HG03135 (cell line): ENCODE results near the gene LRPPRC.
"Not testable (repeated sequence)": the region's sequence is repeated elsewhere in the genome, so short reads cannot be mapped to it uniquely, and the experiment has no call there.

Experiments
- ATAC-seq: cut with Tn5 transposase; IDR thresholded peaks from one replicate; pipeline ENCODE4 v1.9.1; 2021; ENCODE audit warnings: mild to moderate bottlenecking, moderate library complexity; ENCODE audit not compliant: unreplicated experiment

Gene LRPPRC

DNA sequence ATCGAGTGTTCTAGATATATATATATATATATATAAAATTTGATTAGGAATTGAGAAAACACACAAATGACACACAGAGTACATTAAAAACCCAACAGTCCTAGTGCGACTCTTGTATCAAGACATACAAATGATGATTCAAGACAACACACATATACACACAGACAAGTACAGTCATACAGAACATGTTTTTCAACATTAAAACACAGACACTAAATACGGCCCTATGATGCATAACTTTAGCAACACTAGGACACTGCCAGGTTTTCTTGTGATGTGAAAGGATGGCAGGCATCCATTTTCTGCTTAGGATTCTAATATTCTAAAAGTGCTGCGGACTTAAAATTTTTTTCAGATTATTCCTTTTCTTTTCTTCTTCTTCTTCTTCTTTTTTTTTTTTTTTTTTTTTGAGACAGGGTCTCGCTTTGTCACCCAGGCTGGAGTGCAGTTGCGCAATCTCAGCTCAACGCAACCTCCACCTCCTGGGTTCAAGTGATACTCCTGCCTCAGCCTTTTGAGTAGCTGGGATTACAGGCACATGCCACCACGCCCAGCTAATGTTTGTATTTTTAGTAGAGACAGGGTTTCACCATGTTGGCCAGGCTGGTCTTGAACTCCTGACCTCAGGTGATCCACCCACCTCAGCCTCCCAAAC is 84.5 kb downstream of the LRPPRC start:
- not testable (repeated sequence) for ATAC-seq

DNA sequence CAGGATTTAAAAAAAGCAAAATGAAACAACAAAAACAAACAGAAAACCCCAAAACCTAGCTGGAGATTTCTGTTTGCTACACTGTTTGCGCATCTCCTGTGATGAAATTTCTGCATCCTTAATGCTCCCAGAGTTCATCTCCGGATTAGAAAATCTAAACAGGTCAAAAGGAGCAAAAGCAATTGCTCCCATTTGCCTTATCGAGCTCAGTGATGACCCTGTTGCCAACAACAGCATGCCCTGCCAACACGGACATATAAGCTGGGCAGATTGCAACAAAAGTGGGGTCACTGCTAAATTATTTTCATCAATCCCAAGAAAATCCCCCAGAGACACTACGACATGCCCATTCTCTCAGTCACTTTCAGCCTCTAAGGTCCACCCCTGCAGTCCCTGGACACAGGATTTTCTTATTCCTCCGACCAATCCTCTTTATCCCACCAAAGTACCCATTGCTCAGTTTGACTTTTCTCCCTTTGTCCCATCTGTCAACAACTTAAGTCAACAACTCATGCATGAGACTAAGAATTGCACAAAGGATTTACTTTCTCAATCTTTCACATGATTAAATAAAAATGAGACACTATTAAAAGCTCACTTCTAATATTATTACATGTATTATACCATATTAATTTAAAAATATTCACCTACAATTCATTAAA is 89.2 kb downstream of the LRPPRC start:
- ATAC-seq, result no peak

DNA sequence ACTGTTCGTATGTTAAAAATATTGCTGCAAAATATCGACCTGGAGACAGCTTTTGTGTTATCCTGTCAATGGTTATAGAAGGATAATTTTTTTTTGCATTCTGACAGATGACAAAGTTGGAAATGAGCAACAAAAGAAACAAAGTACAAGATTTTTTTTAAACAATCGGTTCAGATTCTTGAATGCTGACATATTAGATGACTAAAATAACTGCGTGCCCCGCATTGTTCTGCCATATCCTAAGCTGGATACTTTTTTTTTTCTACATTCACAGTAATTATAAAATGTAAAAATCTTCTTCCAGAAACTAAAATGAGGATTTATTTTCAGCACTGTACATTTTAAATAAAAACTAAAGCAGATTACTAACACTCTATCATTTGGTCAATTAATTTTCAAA is 89.9 kb downstream of the LRPPRC start:
- no peak for ATAC-seq

DNA sequence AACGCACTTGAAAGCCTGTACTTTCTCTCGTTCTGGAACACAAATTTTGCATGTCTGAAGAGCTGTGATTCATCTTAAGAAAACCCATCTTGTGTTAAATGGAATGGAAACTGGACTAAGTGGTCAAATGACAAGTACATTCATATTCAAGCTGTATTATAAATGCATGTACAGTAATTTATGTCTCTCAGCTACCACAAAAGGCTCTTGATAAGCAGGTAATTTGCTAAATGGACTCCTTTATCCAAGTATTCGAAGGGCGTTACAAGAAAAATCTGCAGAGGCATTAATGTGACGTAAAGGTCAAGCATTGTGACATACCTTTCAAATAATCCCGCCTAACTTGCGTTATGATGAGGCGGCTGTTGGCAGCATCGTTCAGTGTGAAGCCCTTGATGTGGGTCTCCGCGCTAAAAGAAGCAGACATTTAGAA is 90.4 kb downstream of the LRPPRC start:
- ATAC-seq, result no peak

DNA sequence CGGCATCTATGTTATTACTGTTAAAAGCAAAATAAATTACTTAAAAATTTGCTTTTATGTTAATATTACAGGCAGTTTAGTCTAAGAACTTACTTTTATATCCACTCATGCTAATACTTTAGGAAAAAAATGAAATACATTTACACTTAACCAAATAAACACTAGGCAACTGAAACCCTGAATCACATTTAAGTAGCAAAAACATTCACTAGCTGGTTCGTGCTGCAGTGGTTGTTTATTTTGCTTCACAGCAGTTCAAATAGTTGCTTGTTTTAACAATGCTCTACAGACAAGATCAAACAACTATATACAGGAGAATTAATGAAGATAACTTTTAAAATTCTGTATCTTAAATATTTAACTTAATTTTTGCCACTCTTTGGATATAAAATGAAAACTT is 96.2 kb downstream of the LRPPRC start:
- ATAC-seq, result no peak

DNA sequence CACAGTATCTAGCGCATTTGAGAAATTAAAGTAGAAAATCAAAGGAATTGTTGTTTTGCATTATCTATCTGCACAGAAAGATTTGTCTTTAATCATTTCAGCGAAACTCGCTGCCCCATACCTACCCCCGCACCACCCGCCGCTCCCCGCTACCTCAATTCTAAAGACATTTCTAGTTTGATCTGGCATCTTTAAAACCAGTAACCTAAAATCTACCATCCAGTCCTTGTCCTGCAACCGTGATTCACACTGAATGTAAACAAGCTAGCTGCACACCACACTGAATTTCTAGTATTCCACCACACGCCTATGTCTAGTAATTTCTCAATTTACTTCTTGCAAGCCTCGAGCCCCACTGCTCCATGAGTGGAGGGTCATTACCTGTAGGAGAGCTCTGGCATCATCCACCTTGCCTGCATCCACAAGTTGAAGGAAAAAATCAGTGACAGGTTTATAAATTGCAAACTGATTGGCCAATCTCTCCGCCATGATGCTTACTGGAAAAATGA is 96.9 kb downstream of the LRPPRC start:
- ATAC-seq, result no peak

DNA sequence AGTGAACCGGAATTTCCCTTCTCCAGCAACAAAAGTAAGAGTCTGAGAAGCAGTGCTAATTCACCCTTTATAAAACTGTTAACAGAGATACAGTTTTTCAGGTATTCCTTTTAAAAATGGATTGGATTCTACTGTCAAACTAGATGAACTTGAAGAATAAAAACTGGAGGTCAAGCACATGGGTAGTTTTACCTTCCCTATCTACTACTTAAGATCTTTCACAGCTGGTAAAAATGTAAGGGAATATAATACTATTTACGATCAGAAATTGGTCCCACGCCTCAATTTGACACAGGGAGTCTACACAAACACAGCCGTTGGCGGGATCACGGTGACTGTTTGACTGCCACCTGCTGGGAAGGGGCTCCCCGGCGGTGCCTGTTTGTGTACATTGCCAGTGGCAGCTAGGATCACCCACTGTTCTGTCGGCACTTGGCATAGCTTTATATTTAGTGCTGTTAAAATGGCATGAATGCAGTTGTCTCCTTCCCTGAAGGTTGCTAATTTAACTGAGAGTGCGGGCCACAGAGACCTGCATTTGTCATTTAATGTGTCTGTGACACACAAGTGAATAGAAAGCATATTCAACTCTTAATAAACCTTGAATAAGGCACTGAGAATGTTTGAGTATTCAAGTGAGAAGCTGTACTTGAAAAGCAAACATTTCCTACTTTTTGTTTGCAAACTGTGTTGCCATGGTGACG is 97.5 kb downstream of the LRPPRC start:
- no peak for ATAC-seq

DNA sequence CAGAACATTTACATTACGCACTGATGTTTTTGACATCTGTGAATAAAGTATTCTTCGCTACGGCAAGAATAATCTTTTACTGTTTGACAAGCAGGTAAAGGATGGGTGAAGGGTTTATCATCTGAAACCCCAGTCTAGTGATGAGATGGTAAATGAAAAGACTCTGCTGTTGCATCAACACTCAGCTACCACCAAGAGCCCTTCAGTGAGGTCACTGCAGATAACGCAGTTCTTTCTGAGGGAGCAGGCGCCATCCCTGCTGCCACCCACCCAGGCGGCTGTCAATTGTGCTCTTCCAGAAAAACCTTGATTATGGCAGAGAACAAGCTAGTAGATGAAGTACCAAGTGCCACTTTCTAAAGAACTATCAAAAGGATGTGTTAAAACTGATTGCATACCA is 98.3 kb downstream of the LRPPRC start:
- ATAC-seq, result no peak

DNA sequence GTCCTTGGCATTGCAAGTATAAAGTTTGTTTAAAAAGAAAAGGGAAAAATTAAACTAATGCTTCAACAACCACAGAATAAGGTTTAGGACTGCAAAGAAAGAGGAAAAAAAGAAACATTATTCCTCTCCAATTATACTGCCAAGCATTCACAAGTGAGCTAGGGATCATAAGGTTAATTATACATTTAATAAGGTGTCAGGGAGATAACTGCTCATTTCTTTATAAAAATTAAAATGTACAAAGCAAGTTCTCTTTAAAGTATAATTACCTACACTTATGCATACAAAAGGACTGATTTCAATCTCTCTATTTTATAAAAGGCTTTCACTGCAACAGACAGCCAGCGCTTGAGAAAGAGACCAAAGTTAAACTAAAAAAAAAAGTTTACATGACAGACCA is 98.9 kb downstream of the LRPPRC start:
- ATAC-seq, result no peak

DNA sequence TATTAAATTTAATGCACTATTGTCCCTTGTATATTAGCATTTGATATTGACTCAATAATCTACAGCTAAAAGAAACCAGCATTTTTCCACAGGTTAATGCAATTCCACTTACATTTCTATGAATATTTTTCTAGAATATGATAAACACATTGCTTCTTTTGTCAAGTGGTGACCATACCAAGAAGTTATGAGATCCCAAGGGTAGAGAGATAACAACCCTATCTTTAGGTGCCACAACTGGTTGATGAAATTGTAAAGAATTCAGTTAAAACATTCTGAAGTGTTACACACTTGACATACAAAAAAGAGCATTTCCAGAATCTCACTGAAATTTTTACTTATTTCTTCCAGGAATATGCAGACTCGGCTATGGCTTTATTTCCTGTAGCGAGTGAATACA is 101.0 kb downstream of the LRPPRC start:
- ATAC-seq, result no peak

DNA sequence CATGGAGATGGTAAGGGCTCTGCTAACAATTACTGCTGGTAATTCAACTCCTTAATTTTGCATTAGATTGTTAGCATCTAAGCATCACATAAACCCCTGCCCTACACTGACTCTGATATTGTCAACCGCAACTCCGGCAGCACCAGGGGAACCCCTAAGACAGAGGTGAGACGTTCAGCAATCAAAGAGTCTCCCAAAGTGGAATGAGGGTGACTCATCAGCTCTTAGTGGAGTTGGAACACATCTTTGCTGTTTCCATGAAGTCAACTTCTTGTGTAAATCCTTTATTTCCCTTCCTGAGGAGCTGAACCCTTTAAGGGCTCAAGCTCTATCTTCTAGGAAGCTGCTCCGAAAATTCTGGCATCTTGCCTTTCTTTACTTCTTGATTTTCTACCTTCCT is 104.9 kb downstream of the LRPPRC start:
- ATAC-seq, result no peak

DNA sequence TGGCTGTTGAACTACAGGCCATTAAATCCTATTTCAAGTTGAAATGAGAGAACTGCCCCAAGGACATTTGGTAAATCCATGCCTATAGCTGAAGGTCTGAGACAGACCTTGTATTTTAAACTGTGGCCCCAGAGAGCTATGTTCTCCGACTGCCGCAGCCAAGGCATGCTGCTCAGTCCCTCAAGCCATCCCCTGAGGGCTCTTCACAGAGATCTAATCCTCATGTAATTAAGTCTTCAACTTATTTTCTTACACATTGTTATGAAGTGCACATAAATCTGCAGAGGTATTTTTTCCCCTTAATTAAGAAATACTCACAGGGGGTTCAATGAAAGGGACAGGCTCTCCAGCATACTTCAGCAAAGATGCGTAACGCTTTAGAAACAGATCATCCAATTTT is 106.4 kb downstream of the LRPPRC start:
- ATAC-seq, result no peak

DNA sequence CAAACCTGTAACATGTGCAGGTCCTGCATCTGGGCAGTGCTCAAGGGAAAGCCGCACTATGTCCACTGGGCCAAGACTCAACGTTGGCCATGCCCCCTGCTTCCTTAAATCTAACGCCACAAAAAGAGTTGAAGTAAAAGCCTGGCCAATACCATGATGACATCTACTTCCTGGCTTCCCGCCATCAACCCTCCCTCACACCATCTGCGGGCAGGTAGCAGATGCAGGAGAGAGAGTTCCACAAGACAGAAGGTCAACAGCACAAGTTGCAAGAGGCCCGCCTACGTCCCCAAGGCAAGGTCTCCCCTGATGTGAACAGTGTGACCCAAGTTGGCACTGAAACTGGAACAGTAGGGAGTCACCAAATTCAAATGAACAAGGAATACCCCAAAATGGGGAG is 108.6 kb downstream of the LRPPRC start:
- ATAC-seq, result no peak

DNA sequence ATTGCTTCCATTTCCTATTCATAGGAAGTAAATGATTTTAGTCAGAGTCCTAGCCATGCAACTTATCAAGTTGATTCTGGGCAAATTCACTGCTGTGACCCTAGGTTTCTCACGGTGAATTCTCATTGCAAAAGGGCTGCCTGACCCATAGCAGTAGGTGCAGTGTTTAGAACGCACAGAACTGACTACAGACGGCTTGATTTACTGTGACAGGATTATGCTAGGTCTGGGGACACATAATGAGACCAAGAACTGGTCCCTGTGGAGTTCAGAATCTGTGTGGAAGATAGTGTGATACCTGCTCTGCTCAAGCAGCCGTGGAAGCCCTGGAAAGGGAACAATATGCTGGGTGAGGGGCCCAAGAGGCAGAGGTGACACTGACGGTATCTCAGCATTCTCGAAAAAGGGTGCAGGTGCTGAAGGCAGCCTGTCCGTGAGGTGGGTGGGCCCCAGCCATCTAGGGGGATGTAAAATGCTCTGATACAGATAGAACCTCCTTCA is 110.6 kb downstream of the LRPPRC start:
- no peak for ATAC-seq

DNA sequence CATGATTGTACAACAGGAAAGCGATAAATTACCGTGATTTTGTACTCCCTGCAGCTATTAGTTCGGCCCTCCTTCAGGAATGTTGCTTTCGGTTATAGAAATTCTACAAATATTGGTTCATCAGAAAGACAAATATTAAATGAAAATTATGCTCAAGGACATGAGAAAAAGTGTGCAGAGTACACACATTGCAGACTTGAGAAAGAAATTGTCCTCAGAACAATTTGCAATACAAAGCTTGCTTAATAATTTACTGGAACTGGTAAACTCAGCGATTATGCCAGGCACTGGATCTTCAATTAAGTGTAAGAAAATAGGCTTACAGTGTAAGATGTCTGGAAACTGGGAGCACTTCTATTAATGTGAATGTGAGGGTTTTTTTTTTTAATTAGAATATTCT is 111.1 kb downstream of the LRPPRC start:
- ATAC-seq, result no peak

DNA sequence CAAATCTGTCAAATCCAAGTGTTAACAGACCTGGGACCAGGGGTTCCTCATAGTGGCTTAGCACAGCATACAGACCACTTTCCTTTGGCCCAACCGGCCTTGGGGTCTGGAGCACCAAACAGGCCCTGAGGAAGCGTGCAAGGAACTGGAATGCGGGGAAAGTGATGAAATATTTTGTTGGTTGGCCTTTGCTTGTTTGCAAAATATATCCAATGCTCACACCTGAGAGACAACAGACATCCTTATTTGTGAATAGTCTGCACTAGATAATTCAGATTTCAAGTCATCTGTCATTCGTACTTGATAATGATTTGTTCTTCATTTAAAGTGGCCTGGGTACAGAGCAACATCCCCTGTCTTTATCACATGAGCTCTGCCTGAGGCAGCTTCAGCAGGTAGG is 113.5 kb downstream of the LRPPRC start:
- ATAC-seq, result no peak

DNA sequence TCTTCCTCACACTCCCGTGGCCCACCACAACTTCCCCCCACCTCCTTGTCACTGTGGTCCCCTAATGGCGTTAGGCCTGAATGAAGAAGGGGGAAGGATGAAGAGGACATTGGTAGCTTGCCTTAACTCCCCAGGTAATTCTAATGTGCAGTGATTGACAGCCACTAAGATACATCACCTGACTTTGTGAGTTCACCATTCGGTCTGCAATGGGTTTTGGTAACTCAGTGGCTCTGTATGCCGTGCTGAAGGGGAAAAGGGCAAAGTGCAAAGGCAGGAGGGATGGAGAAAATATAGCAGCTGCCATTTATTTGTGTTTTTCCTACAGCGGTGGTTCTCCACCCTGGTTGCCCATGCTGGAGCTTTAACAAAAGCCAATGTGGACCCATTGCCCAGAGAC is 114.8 kb downstream of the LRPPRC start:
- ATAC-seq, result no peak

DNA sequence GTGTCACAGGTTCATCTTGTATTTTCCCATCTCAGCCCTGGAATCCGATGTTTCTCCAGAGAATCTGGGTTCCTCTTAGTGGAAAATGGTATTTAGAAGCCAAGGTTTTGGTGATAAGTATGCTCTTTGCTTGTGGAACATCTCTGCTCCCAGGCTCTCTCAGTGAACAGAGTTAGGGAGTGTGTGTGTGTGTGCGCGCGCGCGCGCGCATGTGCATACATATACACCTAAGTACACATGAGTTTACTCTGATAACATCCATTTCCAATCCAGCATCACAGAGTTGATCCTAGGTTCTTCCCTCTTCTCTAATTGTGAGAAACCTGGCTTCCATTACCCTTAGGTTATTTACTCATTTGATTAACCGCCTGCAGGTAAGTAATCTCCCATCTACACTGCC is 115.3 kb downstream of the LRPPRC start:
- ATAC-seq, result no peak

DNA sequence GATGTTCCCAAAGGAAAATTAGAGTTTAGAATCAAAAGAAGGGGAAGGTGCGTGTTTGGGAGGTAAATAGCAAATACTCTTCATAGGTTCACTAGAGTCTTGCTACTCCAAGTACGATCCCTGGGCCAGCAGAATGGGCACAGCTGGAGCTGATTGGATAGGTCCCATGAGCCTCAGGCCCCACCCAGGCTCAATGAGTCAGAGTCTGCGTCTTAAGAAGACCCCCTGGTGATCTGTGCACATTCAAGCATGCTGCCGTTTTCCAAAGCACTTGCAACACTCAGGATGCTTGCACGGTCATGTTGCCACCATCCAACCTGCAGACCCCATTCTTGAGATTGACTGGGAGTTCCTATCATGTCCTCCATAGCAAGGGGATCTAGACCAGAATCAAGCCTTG is 116.5 kb downstream of the LRPPRC start:
- ATAC-seq, result no peak

DNA sequence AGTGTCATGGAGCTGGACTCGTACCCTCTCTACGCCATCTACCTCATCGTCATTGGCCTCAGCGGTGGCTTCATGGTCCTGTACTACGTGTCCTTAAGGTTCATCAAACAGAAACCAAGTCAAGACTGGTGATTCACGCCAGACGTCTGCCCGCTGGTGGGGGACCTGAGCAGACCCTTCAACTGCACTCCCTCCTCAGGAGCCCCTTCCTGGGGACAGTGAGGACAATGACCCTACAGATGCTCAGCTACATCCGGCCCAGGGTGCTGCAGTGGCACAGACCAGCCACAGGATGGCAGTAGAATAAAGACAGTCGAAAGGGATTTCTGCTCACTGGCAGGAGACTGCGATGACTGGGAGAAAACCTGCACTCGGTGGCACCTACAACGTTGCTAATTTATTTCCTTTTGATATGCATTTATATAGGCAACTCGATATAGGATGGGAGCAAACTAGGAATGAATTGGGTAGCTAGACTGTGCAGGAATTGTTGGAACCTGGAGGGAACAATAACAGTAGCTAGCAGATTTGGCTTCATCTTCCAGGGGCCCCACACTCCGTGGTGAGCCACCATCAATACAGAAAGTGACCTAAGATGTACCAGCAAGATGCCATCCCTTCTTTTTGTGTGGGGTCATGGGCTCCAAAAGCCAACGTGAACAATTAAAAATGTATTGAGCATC is 117.9 kb downstream of the LRPPRC start:
- ATAC-seq, result peak; percentile 72

DNA sequence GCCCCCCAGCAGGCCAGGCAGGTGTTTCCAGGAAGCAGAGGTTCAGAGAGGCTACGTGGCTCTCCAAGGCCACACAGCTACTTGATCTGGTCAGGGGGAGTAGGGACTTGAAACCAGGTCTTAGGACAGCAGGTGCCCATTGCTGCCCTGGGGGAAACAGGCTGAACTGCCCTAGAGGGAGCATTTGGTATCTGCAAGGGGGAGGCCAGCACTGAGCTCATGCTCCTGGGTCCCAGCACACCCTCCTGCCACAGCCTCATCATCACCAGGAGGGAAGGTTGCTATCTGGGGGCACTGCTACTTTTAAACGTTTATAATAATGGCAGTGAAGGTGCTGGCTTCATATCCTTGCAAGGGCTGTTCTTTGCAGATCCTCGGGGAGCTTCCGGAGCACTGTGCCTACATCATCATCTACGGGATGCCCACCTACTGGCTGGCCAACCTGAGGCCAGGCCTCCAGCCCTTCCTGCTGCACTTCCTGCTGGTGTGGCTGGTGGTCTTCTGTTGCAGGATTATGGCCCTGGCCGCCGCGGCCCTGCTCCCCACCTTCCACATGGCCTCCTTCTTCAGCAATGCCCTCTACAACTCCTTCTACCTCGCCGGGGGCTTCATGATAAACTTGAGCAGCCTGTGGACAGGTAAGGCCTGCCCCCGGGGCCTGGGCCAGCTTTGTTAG is 120.9 kb downstream of the LRPPRC start:
- no peak for ATAC-seq
